Thymus (tissue), 11 donors: ENCODE measurements around the gene LITAFD. TPM values are rescaled to one million over a fixed set of nuclear protein-coding genes. Genes with fewer than 3 reads are reported as not detected.

Experiments used
- DNase-seq, 9 donors: peaks; one replicate each; pipeline ENCODE4 v3.0.0-alpha.2; 2013; ENCODE audit warnings: low spot score in 9 of 9, low read depth in 6 of 9, missing footprints in 1 of 9
- H3K27ac ChIP-seq, 2 donors: one replicate each; pipeline ENCODE4 v1.5.1; 2013; ENCODE audit warnings: control low read depth in 1 of 2, low read depth in 1 of 2, low read length in 1 of 2, mild to moderate bottlenecking in 1 of 2, moderate library complexity in 1 of 2
- H3K27me3 ChIP-seq, 2 donors: one replicate each; pipeline ENCODE4 v1.5.1; 2013; ENCODE audit warnings: low read length in 1 of 2; ENCODE audit not compliant: control insufficient read depth in 2 of 2, insufficient read depth in 1 of 2
- H3K36me3 ChIP-seq, 2 donors: one replicate each; pipeline ENCODE4 v1.5.1; 2013; ENCODE audit warnings: low read length in 1 of 2, mild to moderate bottlenecking in 1 of 2, moderate library complexity in 1 of 2; ENCODE audit not compliant: control insufficient read depth in 2 of 2, insufficient read depth in 2 of 2
- H3K4me1 ChIP-seq, 2 donors: one replicate each; pipeline ENCODE4 v1.5.1; 2013; ENCODE audit warnings: low read length in 2 of 2; ENCODE audit not compliant: control insufficient read depth in 2 of 2, insufficient read depth in 2 of 2
- H3K4me3 ChIP-seq, 2 donors: one replicate each; pipeline ENCODE4 v1.5.1; 2013; ENCODE audit warnings: low read length in 2 of 2, control low read depth in 1 of 2, mild to moderate bottlenecking in 1 of 2
- H3K9me3 ChIP-seq, 2 donors: one replicate each; pipeline ENCODE4 v1.5.1; 2013; ENCODE audit warnings: low read length in 1 of 2, mild to moderate bottlenecking in 1 of 2; ENCODE audit not compliant: control insufficient read depth in 2 of 2, insufficient read depth in 1 of 2
- WGBS: extraction: QIAGEN DNeasy Blood & Tissue Kit; methylation state at CpG from one replicate; pipeline ENCODE4 v1.1.7; 2013; 5-methylcytosine and 5-hydroxymethylcytosine counted together
- polyA plus RNA-seq: library from polyadenylated mRNA; stranded (reverse); fragments of 200-250 nt; gene quantifications from one replicate; pipeline ENCODE4 v1.2.3, GENCODE V29; 2013
- total RNA-seq: library from RNA; stranded (reverse); fragments of 120-200 nt; gene quantifications from one replicate; pipeline ENCODE4 v1.2.4, GENCODE V29; 2013
- donor health status: healthy.

The LITAFD gene
- total and polyA plus RNA-seq, 2 donors = not detected

DNA sequence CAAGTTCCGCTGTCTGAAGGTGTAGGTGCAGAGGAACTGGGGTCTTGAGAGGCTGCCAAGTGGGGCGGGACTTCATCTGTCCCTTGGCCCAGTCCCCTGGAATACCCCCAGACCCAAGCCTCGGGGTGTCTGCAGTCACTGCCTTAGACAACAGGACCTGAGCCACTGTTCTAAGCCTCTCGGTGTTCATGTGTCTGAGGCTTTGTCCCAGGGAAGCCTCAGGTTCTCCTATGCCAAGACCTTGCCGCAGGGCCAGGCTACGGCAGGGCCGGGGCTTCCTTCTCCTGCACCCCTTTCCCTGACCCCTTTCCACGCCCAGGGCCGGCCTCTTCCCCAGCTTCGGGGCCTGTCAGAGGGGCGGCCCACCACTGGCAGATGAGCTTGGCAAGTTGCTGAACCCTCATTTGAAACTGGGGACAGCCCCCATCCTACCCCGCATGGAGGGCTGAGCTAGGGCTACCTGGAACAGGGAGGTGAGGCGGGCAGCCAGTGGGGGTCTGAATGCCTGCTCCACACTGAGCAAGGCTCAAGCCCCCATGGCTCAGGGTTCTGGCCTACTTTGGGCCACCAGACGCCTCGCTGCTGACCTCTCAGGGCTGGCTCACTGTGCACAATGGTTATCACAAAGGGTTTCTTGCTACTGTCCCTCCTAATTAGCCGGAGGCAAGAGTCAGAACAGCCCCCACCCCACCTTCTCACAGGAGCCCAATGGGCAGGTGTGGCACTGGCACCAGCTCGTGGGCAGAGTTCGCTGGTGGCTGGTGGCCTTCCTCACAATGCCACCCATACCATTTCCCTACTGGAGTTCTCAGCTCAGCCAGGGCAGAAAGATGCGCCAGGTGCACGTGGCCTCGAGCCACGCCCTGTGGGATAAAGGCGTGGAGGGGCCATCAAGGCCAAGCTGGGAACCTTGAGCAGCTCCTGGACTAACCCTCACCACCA lies 7.1 kb downstream of the LITAFD start:
- peaks cover 0 to 19% of the 10 kb centered on the region in 2 donors for H3K27me3 ChIP-seq
- DNase-seq = no peak
- H3K4me3 ChIP-seq = no peak overlapping the region
- 93% methylated on average over 23 of the region's 23 CpGs for WGBS
- H3K36me3 ChIP-seq = peaks cover 54 to 57% of the 10 kb centered on the region in 2 donors
- no peaks in the 10 kb centered on the region for H3K9me3 ChIP-seq
- no peak overlapping the region for H3K27ac ChIP-seq
- no peaks in the 10 kb centered on the region for H3K4me1 ChIP-seq

DNA sequence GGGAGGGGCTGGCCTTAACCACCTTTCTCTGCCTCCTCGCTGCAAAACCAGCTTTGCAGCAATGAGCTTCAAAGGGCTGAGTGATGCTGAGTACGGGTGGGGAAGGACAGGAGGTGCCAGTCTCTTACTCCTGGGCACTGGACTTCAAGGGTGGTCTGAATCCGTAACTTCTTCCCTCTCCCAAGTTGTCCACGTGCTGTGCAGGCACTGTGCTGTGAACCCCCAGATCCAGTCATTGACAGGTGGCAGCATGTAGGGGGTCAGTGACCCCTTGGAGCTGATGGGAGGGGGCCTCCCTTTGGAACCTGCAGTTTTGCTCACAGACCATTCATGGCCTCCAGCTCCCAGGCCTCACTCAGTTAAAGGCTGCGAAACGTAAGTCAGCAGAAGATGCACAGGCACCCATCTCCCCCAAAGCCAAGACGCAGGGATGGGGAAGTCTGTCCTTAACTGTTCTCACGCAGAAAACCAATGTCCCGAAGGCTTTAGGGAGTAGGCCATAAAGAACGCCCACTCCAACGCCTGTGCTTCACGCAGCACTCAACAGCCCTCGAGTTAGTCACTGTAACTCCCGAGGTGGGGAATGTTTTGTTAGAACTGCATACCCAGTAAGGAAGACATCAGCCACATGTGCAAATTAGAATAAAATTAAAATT lies 7.9 kb downstream of the LITAFD start:
- Histone ChIP-seq H3K36me3 (peaks cover 62 to 65% of the 10 kb centered on the region in 2 donors), H3K4me1 (no peaks in the 10 kb centered on the region), H3K9me3 (no peaks in the 10 kb centered on the region), H3K27ac (no peak overlapping the region), H3K27me3 (peaks cover 0 to 18% of the 10 kb centered on the region in 2 donors), H3K4me3 (no peak overlapping the region)
- 93% methylated on average over 14 of the region's 14 CpGs for WGBS
- DNase-seq = no peak

DNA sequence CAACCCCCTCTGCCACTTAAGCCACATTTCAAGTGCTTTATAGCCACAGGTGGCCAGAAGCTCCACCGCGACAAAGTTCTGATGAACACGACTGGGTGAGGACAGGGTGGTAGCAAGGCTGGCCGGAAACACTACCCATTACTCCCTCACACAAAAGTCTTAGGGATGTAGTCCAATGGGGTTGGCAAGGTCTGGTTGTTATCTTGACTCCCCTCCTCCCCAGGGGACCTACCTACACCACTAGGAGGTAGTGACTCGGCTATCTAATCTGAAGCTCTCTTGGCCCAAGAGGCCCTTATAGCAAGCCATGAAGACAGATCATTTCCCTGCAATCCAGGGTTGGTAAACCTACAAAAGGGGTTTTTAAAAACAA lies 8.4 kb downstream of the LITAFD start:
- H3K4me1 ChIP-seq = no peaks in the 10 kb centered on the region
- H3K36me3 ChIP-seq = peaks cover 67 to 70% of the 10 kb centered on the region in 2 donors
- no peaks in the 10 kb centered on the region for H3K9me3 ChIP-seq
- H3K27me3 ChIP-seq = peaks cover 0 to 13% of the 10 kb centered on the region in 2 donors
- H3K4me3 ChIP-seq = no peak overlapping the region
- no peak for DNase-seq
- no peak overlapping the region for H3K27ac ChIP-seq
- WGBS = 98% methylated on average over 5 of the region's 5 CpGs

DNA sequence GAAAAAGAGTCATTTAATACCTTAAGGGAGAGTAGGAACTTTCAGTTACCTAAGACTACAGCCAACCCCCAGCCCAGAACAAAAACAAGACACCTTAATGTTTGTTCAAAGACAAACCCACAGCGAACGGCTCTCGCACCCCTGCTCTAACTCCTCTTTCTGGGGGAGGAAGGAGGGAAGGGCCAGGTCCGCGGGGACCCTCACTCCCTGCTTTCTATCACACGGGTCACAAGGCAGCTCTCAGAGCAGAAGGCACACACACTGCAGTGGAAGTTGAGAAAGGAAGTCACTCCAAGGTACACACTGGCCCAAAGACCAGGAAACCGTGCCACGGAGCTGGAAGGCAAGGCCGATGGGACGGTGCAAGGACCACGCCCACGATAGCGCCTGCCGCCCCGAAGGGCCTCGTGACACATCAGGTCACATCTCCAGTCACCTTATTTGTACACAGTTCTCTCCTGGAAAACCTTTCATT lies 10.0 kb downstream of the LITAFD start:
- H3K9me3 ChIP-seq = no peaks in the 10 kb centered on the region
- peak overlapping the region in 1 of 2 donors; percentile 78 for H3K27ac ChIP-seq
- H3K36me3 ChIP-seq = peaks cover 83% of the 10 kb centered on the region in 2 donors
- no peaks in the 10 kb centered on the region for H3K27me3 ChIP-seq
- DNase-seq = no peak
- no peaks in the 10 kb centered on the region for H3K4me1 ChIP-seq
- H3K4me3 ChIP-seq = no peak overlapping the region
- WGBS = 96% methylated on average over 16 of the region's 16 CpGs

DNA sequence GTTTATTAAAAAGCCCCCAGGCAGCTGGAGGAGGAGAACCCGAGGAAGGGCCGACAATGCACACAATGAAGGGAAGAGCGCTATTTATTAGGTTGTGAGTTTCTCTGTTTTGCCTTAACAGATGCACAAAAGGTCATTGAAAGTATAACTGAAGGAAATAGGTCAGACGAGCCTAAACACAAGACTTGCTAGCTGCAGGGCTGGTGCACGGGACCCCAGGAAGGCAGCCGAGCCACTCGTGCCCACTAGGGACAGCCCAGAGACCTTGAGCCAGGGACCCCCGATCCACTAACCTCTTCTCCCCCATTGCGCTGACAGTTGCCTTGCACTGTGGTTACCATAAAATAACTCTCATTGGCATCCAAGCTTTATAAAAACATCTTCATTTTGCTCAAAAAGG lies 11.3 kb downstream of the LITAFD start:
- H3K36me3 ChIP-seq = peaks cover 87 to 89% of the 10 kb centered on the region in 2 donors
- no peaks in the 10 kb centered on the region for H3K4me1 ChIP-seq
- no peak overlapping the region for H3K4me3 ChIP-seq
- no peaks in the 10 kb centered on the region for H3K9me3 ChIP-seq
- no peak for DNase-seq
- 96% methylated on average over 9 of the region's 9 CpGs for WGBS
- no peak overlapping the region for H3K27ac ChIP-seq
- H3K27me3 ChIP-seq = no peaks in the 10 kb centered on the region

DNA sequence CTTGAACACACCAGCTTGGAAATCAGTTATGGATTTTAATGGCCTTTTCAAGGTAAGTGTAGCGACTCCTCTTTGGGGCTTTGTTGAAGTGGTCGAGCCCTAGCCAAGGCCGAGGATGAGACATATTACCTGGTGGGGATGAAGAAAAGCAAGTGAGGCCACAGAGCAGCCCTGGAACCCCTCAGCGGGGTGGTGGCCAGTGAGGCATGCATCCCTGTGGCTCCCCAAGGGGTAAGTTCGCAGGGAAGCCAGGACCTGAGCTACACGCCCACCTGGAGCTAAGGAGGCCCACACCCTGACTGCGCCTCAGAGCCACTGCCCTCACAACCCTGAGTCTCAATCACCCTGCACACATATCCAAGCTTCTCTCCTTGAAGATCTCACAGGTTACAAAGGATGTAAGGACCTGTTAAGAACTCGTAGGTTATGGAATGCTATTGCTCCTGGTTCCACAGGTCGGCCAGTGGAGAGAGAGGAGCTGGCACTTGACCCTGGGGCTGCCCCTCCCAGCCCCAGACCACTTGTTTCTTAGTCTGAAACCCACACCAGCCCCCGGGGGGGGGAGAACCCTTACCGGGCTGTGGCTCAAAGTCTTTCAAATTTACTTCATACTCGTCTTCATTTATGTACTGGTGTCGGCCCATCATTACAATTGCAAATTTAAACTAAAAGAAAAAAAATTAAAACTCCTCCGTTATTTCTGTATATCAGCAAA lies 12.0 kb downstream of the LITAFD start:
- no peak overlapping the region for H3K27ac ChIP-seq
- no peaks in the 10 kb centered on the region for H3K9me3 ChIP-seq
- H3K4me3 ChIP-seq = no peak overlapping the region
- no peaks in the 10 kb centered on the region for H3K27me3 ChIP-seq
- H3K4me1 ChIP-seq = no peaks in the 10 kb centered on the region
- no peak for DNase-seq
- WGBS = 94% methylated on average over 14 of the region's 14 CpGs
- H3K36me3 ChIP-seq = peaks cover 90 to 92% of the 10 kb centered on the region in 2 donors

DNA sequence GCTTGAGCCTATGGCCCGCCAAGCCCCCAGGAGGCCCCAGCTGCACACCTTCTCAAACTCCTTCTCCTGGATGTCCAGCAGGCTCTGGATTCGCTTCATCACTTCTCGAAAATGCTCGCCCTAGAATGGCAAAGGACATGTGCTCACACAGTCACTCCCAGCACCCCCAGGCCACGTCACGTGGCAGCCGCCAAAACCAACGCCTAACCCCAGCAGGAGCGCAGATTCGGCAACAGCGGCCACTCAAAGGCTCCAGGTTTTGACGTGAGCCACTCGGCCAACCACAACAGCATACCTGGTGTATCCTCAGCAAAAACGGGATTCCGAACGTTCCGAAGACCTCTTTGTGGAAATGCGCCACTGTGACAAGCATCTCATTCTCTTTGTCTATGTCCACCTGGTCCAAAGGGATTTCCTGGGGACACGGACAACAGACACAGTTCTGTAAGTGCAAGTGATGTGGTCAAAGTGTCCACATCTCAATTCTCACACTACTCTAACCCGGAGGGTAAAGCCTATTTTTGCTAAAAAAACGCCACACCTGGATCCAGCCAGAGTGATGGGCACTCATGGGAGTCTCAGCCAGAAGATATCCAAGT lies 12.7 kb downstream of the LITAFD start:
- 98% methylated on average over 21 of the region's 21 CpGs for WGBS
- Histone ChIP-seq H3K36me3 (peaks cover 90 to 94% of the 10 kb centered on the region in 2 donors), H3K27ac (no peak overlapping the region), H3K9me3 (no peaks in the 10 kb centered on the region), H3K4me1 (no peaks in the 10 kb centered on the region), H3K27me3 (no peaks in the 10 kb centered on the region), H3K4me3 (no peak overlapping the region)
- no peak for DNase-seq

DNA sequence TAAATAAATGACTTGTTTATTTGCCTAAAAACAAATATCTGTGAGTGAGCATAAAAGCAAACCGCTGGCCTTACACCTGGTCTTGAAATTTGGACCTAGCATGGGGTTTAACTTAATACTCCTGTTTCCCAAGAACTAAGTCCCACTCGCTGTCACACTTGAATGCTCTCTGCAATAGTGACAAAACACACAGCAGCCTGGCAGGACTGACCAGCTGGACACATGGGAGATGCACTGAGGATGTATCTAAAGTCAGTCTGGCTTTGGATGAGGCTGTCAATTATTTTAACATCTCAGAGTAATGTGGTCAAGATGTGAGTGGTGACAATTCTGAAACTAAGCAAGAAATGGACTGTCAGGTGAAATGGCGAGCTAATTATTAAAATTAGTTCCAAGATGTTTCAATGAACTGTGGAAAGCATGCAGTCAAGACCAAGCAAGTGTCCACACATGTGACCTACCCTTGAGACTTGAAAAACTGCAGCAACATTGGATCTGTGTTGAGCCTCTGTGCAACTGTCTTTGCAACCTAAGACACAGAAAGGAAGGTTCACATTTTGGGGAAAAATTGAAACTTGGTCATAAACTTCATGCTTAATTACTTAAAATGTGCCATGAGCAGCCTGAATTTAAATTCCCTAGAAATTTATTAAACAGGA lies 16.6 kb downstream of the LITAFD start:
- Histone ChIP-seq H3K36me3 (peaks cover 85 to 93% of the 10 kb centered on the region in 2 donors), H3K4me1 (no peaks in the 10 kb centered on the region), H3K27me3 (no peaks in the 10 kb centered on the region), H3K4me3 (no peak overlapping the region), H3K9me3 (no peaks in the 10 kb centered on the region), H3K27ac (no peak overlapping the region)
- WGBS = 97% methylated on average over 3 of the region's 3 CpGs
- no peak for DNase-seq
